ENCODE measurements around the gene GAD2.

- TF ChIP-seq KLF1 (tag by site-specific recombination; IDR thresholded peaks at IDR 0.05) (no peak), ZNF24 (tag by site-specific recombination; IDR thresholded peaks at IDR 0.05) (no peak), ZNF530 (tag by site-specific recombination; IDR thresholded peaks at IDR 0.05; ENCODE audit: low read depth) (no peak), ZNF146 (tag by site-specific recombination; IDR thresholded peaks at IDR 0.05) (no peak), ZNF335 (tag by site-specific recombination; conservative IDR thresholded peaks at IDR 0.05) (no peak), ZNF311 (tag by site-specific recombination; IDR thresholded peaks at IDR 0.05; ENCODE audit: borderline replicate concordance) (no peak), ZNF112 (tag by site-specific recombination; IDR thresholded peaks at IDR 0.05) (no peak), PATZ1 (tag by site-specific recombination; IDR thresholded peaks at IDR 0.05) (no peak)
- TF ChIP-seq, protein P1, sequence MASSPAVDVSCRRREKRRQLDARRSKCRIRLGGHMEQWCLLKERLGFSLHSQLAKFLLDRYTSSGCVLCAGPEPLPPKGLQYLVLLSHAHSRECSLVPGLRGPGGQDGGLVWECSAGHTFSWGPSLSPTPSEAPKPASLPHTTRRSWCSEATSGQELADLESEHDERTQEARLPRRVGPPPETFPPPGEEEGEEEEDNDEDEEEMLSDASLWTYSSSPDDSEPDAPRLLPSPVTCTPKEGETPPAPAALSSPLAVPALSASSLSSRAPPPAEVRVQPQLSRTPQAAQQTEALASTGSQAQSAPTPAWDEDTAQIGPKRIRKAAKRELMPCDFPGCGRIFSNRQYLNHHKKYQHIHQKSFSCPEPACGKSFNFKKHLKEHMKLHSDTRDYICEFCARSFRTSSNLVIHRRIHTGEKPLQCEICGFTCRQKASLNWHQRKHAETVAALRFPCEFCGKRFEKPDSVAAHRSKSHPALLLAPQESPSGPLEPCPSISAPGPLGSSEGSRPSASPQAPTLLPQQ (tag by site-specific recombination; IDR thresholded peaks at IDR 0.05) = no peak
- TF ChIP-seq, protein P2, sequence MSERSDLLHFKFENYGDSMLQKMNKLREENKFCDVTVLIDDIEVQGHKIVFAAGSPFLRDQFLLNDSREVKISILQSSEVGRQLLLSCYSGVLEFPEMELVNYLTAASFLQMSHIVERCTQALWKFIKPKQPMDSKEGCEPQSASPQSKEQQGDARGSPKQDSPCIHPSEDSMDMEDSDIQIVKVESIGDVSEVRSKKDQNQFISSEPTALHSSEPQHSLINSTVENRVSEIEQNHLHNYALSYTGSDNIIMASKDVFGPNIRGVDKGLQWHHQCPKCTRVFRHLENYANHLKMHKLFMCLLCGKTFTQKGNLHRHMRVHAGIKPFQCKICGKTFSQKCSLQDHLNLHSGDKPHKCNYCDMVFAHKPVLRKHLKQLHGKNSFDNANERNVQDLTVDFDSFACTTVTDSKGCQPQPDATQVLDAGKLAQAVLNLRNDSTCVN (tag by site-specific recombination; optimal IDR thresholded peaks at IDR 0.05) = no peak
- TF ChIP-seq, protein P3, sequence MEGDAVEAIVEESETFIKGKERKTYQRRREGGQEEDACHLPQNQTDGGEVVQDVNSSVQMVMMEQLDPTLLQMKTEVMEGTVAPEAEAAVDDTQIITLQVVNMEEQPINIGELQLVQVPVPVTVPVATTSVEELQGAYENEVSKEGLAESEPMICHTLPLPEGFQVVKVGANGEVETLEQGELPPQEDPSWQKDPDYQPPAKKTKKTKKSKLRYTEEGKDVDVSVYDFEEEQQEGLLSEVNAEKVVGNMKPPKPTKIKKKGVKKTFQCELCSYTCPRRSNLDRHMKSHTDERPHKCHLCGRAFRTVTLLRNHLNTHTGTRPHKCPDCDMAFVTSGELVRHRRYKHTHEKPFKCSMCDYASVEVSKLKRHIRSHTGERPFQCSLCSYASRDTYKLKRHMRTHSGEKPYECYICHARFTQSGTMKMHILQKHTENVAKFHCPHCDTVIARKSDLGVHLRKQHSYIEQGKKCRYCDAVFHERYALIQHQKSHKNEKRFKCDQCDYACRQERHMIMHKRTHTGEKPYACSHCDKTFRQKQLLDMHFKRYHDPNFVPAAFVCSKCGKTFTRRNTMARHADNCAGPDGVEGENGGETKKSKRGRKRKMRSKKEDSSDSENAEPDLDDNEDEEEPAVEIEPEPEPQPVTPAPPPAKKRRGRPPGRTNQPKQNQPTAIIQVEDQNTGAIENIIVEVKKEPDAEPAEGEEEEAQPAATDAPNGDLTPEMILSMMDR (tag by site-specific recombination; IDR thresholded peaks at IDR 0.05) = no peak
Measured at GRCh38 chr10:26219676-26220075, 3.1 kb downstream of the GAD2 start.

Data from HEK293 (cell line).